HG03354 (cell line): ENCODE results near the gene CACNA1G.

Experiments
- ATAC-seq: cut with Tn5 transposase; IDR thresholded peaks from one replicate; pipeline ENCODE4 v1.9.1; 2021; ENCODE audit warnings: mild to moderate bottlenecking; ENCODE audit not compliant: unreplicated experiment, poor library complexity, severe bottlenecking

Gene CACNA1G

GRCh38 chr17:50625032-50625871 lies 64.7 kb downstream of the CACNA1G start:
- ATAC-seq: no peak

GRCh38 chr17:50626037-50626574 lies 65.6 kb downstream of the CACNA1G start:
- peak; percentile 45 for ATAC-seq

- ATAC-seq: no peak
Measured at GRCh38 chr17:50627036-50627781, 66.7 kb downstream of the CACNA1G start.

- no peak for ATAC-seq
Measured at GRCh38 chr17:50627782-50628601, 67.5 kb downstream of the CACNA1G start.

GRCh38 chr17:50629902-50630301 lies 69.4 kb downstream of the CACNA1G start:
- ATAC-seq: no peak

GRCh38 chr17:50630524-50631194 lies 70.1 kb downstream of the CACNA1G start:
- ATAC-seq: no peak

- ATAC-seq: no peak
Measured at GRCh38 chr17:50631195-50631907, 70.8 kb downstream of the CACNA1G start.

- ATAC-seq: no peak
Measured at GRCh38 chr17:50631908-50632571, 71.5 kb downstream of the CACNA1G start.

- ATAC-seq: no peak
Measured at GRCh38 chr17:50632637-50633036, 72.1 kb downstream of the CACNA1G start.

GRCh38 chr17:50633683-50634082 lies 73.2 kb downstream of the CACNA1G start:
- ATAC-seq: no peak

GRCh38 chr17:50634224-50634914 lies 73.9 kb downstream of the CACNA1G start, which contains the start of gene ABCC3:
Gene ABCC3 (plus strand): TSS chr17:50634881. CDS start chr17:50634937, 56 bp downstream.
- no peak for ATAC-seq

GRCh38 chr17:50634915-50635731 lies 74.6 kb downstream of the CACNA1G start:
- ATAC-seq: no peak

- ATAC-seq: no peak
Measured at GRCh38 chr17:50635732-50635981, 75.1 kb downstream of the CACNA1G start.

- no peak for ATAC-seq
Measured at GRCh38 chr17:50635982-50636803, 75.7 kb downstream of the CACNA1G start.

GRCh38 chr17:50636804-50637195 lies 76.3 kb downstream of the CACNA1G start:
- no peak for ATAC-seq
